Peyer's patch (tissue), 4 donors: ENCODE data around the gene KANSL1. TPM values are rescaled to one million over a fixed set of nuclear protein-coding genes. Genes with fewer than 3 reads are reported as not detected.

Experiments used
- DNase-seq, 3 donors: peaks; one replicate each; pipeline ENCODE4 v3.0.0-alpha.2; 2017 to 2019
- H3K27ac ChIP-seq, 4 donors: fragments of 200-600 bp; sonication (generic); one replicate each; pipeline ENCODE4 v1.5.1; 2016 to 2019
- H3K27me3 ChIP-seq, 2 donors: fragments of 200-600 bp; sonication (generic); one replicate each; pipeline ENCODE4 v1.5.1; 2019
- H3K36me3 ChIP-seq, 3 donors: fragments of 200-600 bp; sonication (generic); one replicate each; pipeline ENCODE4 v1.5.1; 2016 to 2019
- H3K4me1 ChIP-seq, 4 donors: fragments of 200-600 bp; sonication (generic); one replicate each; pipeline ENCODE4 v1.5.1; 2016 to 2019
- H3K4me3 ChIP-seq, 4 donors: fragments of 200-600 bp; sonication (generic); 1 replicate in 3 of 4; 2 replicates in 1 of 4; pipeline ENCODE4 v1.5.1; 2016 to 2019; ENCODE audit warnings: mild to moderate bottlenecking in 1 of 4
- H3K9me3 ChIP-seq, 4 donors: fragments of 200-600 bp; sonication (generic); one replicate each; pipeline ENCODE4 v1.5.1; 2016 to 2019; ENCODE audit warnings: mild to moderate bottlenecking in 1 of 4
- POLR2A ChIP-seq, 2 donors: fragments of 450-650 bp; IDR thresholded peaks; one replicate each; pipeline ENCODE4 v1.5.1; 2017; ENCODE audit warnings: antibody characterized with exemption in 2 of 2, mild to moderate bottlenecking in 2 of 2, moderate library complexity in 2 of 2
- total RNA-seq, 4 donors: library from RNA; depleted of rRNA; stranded (reverse); fragments of >200 nt; gene quantifications; one replicate each; pipeline ENCODE4 v1.1.0, GENCODE V29; 2016
- TF ChIP-seq, protein P1 (sequence below), 6 experiments: fragments of 450-650 bp in 4 of 6; fragments of 200-600 bp in 2 of 6; sonication (generic) in 1 of 6; IDR thresholded peaks; one replicate each; pipeline ENCODE4 v1.5.1; 2017 to 2019; ENCODE audit warnings: antibody characterized with exemption in 6 of 6, mild to moderate bottlenecking in 3 of 6, moderate library complexity in 1 of 6

Gene KANSL1
- total RNA-seq, 4 donors from 2014 or later, result 97.6 to 328 (median 141) TPM

DNA sequence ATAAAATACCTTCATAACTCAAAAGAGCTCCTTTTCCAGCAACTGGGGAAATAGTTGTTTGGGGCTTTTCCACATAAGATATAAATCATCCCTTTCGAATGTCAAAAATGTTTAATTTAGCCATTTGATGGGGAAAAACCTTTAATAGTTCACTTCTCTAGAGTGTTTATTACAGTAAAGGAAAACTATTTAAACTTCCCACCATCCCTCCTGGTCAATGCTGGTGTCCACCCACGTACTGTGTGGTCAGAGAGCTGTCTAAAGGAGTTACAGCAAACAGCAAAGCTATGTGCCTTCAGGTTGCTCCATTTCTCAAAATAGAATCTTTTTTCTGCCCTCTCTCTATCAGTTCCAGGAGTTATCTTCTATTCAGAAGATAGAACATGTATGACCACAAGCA, 33.5 kb downstream of the KANSL1 start:
- TF ChIP-seq, protein P1, sequence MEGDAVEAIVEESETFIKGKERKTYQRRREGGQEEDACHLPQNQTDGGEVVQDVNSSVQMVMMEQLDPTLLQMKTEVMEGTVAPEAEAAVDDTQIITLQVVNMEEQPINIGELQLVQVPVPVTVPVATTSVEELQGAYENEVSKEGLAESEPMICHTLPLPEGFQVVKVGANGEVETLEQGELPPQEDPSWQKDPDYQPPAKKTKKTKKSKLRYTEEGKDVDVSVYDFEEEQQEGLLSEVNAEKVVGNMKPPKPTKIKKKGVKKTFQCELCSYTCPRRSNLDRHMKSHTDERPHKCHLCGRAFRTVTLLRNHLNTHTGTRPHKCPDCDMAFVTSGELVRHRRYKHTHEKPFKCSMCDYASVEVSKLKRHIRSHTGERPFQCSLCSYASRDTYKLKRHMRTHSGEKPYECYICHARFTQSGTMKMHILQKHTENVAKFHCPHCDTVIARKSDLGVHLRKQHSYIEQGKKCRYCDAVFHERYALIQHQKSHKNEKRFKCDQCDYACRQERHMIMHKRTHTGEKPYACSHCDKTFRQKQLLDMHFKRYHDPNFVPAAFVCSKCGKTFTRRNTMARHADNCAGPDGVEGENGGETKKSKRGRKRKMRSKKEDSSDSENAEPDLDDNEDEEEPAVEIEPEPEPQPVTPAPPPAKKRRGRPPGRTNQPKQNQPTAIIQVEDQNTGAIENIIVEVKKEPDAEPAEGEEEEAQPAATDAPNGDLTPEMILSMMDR (IDR thresholded peaks at IDR 0.05), result no peak
- no peak for TF ChIP-seq POLR2A (IDR thresholded peaks at IDR 0.05)
- H3K27me3 ChIP-seq, result no peaks in the 10 kb centered on the region
- no peak for DNase-seq
- H3K4me3 ChIP-seq, result no peak overlapping the region
- H3K9me3 ChIP-seq, result no peaks in the 10 kb centered on the region
- no peak overlapping the region for H3K27ac ChIP-seq
- H3K36me3 ChIP-seq, result no peaks in the 10 kb centered on the region
- H3K4me1 ChIP-seq, result peaks cover 0 to 77% (median 26%) of the 10 kb centered on the region in 4 donors

DNA sequence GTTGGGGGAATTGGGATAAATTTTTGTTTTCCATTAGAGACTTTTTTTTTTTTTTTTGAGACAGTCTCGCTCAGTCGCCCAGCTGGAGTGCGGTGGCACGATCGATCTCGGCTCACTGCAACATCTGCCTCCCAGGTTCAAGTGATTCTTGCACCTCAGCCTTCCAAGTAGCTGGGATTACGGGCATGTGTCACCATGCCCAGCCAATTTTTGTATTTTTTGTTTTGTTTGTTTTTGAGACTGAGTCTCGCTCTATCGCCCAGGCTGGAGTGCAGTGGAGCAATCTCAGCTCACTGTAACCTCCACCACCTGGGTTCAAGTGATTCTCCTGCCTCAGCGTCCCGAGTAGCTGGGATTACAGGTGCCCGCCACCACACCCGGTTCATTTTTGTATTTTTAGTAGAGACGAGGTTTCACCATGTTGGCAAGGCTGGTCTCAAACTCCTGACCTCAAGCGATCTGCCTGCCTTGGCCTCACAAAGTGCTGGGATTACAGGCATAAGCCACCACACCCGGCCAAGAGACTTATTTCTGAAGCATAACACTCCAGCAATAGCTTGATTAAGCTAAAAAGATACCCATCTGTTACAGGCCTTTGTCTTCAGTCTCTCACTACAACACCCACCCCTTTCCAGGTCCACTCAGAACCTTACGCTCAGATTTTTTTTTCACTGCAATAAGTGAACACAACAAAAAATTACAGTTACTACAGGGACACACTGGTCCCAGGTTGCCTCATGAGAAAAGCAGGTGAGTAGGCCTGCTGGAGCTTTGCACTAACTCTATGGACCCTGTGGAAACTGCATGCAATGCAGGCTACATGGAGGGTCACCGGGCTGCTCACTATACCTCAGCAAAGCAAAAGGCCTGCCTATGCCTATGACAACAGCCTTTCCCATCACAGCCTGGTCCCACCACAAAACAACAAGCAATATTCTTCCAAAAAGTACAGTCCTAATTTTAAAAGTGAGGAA, 34.6 kb downstream of the KANSL1 start:
- H3K27me3 ChIP-seq, result no peaks in the 10 kb centered on the region
- no peaks in the 10 kb centered on the region for H3K9me3 ChIP-seq
- TF ChIP-seq, protein P1 (IDR thresholded peaks at IDR 0.05), result no peak
- TF ChIP-seq POLR2A (IDR thresholded peaks at IDR 0.05), result no peak
- no peak overlapping the region for H3K4me3 ChIP-seq
- H3K4me1 ChIP-seq, result peaks cover 0 to 68% (median 21%) of the 10 kb centered on the region in 4 donors
- H3K27ac ChIP-seq, result peak overlapping the region in 1 of 4 donors; percentile 14
- no peak for DNase-seq
- H3K36me3 ChIP-seq, result no peaks in the 10 kb centered on the region

DNA sequence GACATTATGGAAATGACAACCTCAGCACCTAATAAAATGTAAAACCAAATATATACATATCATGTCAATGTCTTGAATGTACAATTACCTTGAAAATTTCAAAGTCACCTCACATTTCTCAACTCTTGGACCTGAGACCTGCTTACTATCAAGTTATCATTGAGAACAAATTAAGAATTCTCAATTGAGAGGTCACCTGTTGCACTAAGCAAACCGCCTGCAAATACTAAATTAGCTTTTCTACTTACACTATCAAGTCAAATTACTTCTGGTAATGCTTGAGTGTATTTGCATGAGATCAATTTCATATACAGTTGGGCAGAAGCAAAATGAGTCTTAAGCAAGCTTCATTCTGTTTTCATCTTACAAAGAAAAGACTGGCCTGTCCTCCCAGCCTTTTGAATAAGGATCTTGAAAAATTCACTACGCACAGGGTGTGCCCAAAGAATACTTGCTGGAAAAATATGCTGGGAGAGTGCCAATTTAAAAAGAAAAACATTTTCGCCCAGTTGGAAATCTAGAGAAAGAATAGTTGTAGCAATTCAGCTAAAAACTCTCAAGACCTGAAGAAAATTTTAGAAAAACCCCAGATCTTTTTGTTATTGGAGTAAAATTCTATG, 35.7 kb downstream of the KANSL1 start:
- Histone ChIP-seq H3K36me3 (no peaks in the 10 kb centered on the region), H3K4me3 (no peak overlapping the region), H3K4me1 (peaks cover 0 to 68% (median 19%) of the 10 kb centered on the region in 4 donors), H3K9me3 (no peaks in the 10 kb centered on the region), H3K27me3 (no peaks in the 10 kb centered on the region), H3K27ac (peak overlapping the region in 2 of 4 donors; percentile 14 to 17)
- TF ChIP-seq, protein P1 (IDR thresholded peaks at IDR 0.05), result no peak
- TF ChIP-seq POLR2A (IDR thresholded peaks at IDR 0.05), result no peak
- no peak for DNase-seq

DNA sequence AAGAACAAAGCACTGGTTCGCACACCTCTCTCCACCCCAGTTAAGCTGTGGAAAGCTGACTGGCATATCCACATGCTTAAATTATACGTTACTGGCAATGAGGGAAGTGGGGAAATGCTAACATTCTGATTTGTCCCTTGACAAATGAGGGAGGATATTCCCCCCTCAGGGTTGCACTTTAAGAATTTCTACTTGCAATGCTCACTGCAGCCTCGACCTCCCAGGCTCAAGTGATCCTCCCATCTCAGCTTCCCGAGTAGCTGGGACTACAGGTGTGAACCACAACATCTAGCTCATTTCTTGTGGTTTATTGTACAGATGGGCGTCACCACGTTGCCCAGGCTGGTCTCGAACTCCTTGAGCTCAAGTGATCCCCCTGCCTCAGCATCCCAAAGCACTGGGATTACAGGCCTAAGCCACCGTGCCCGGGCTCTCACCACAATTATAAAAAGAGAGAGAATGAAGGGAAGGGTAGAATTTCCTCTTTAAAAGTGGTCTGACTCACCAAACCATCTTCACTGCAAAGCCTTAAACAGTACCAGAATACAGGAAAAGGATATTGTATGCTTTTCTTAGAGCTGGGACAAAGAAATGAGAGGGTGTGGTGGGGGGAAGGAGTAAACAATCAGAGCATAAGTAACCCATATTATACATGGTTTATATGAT, 38.9 kb downstream of the KANSL1 start:
- H3K27me3 ChIP-seq, result no peaks in the 10 kb centered on the region
- TF ChIP-seq, protein P1 (IDR thresholded peaks at IDR 0.05), result no peak
- no peak for TF ChIP-seq POLR2A (IDR thresholded peaks at IDR 0.05)
- peak overlapping the region in 1 of 4 donors; percentile 5 for H3K27ac ChIP-seq
- no peaks in the 10 kb centered on the region for H3K9me3 ChIP-seq
- peaks cover 0 to 66% (median 20%) of the 10 kb centered on the region in 4 donors for H3K4me1 ChIP-seq
- DNase-seq, result no peak
- H3K4me3 ChIP-seq, result no peak overlapping the region
- no peaks in the 10 kb centered on the region for H3K36me3 ChIP-seq

DNA sequence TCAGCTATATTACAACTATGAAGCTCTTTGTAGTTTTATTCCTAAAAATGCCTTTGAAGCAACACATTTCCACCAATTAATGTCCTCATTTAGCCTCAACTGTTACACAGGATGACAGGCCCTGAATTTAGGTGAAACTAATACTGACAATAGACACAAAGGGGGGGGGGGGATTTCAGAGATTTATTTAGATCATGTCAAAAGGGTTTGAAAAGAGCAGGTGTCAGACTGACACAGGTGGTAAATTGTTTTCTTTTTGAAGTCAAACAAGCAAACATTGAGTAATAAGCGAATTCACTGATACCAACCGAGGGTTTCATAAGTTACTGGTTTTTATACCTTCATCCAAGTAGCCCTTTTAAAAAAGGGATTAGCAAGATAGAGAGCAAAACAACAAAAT, 40.8 kb downstream of the KANSL1 start:
- TF ChIP-seq POLR2A (IDR thresholded peaks at IDR 0.05), result no peak
- TF ChIP-seq, protein P1 (IDR thresholded peaks at IDR 0.05), result no peak
- Histone ChIP-seq H3K36me3 (no peaks in the 10 kb centered on the region), H3K4me1 (peaks cover 0 to 53% (median 19%) of the 10 kb centered on the region in 4 donors), H3K9me3 (no peaks in the 10 kb centered on the region), H3K4me3 (no peak overlapping the region), H3K27ac (no peak overlapping the region), H3K27me3 (no peaks in the 10 kb centered on the region)
- no peak for DNase-seq
